Right lobe of liver (tissue), 4 donors: ENCODE results near the gene SERHL2.

Source experiments
- POLR2A ChIP-seq: fragments of 450-650 bp; IDR thresholded peaks from one replicate; pipeline ENCODE4 v1.6.1; 2017; ENCODE audit warnings: antibody characterized with exemption, mild to moderate bottlenecking
- TF ChIP-seq, protein P1 (sequence below), 4 donors: fragments of 200-600 bp in 3 of 4; fragments of 450-650 bp in 1 of 4; IDR thresholded peaks; one replicate each; pipeline versions ENCODE4 v1.5.1 to v1.8.0; 2016 to 2022; ENCODE audit warnings: antibody characterized with exemption in 4 of 4, mild to moderate bottlenecking in 2 of 4
- donor health status: DM: no; HTN: no; CAD: no.
- donor health status: DM: no; HTN: no; CAD: no.
- donor health status: DM: no; HTN: yes; CAD: no.

DNA sequence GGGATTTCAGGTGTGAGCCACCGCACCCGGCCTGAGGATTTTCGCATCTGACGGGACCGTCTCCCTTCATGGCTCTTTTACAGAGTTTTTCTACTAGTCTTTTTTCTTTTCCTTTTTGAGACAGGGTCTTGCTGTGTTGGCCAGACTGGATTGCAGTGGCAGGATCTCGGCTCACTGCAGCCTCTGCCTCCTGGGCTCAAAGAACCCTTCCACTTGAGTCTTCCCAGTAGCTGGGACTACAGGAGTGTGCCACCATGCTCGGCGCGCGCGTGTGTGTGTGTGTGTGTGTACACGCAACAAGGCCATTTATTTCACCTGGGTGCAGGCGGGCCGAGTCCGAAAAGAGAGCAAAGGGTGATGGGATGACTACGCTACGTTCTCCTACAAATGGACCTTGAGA, 10.9 kb downstream of the SERHL2 start:
- TF ChIP-seq, protein P1, sequence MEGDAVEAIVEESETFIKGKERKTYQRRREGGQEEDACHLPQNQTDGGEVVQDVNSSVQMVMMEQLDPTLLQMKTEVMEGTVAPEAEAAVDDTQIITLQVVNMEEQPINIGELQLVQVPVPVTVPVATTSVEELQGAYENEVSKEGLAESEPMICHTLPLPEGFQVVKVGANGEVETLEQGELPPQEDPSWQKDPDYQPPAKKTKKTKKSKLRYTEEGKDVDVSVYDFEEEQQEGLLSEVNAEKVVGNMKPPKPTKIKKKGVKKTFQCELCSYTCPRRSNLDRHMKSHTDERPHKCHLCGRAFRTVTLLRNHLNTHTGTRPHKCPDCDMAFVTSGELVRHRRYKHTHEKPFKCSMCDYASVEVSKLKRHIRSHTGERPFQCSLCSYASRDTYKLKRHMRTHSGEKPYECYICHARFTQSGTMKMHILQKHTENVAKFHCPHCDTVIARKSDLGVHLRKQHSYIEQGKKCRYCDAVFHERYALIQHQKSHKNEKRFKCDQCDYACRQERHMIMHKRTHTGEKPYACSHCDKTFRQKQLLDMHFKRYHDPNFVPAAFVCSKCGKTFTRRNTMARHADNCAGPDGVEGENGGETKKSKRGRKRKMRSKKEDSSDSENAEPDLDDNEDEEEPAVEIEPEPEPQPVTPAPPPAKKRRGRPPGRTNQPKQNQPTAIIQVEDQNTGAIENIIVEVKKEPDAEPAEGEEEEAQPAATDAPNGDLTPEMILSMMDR (IDR thresholded peaks at IDR 0.05): no peak
- no peak for TF ChIP-seq POLR2A
